Measurements from ENCODE around the gene SH3YL1. TPM values are rescaled to one million over a fixed set of nuclear protein-coding genes. Genes with fewer than 3 reads are reported as not detected.

Gene SH3YL1
- total RNA-seq, 4 donors from 2014 or later: 23.9 to 41.9 (median 32.0) TPM

DNA sequence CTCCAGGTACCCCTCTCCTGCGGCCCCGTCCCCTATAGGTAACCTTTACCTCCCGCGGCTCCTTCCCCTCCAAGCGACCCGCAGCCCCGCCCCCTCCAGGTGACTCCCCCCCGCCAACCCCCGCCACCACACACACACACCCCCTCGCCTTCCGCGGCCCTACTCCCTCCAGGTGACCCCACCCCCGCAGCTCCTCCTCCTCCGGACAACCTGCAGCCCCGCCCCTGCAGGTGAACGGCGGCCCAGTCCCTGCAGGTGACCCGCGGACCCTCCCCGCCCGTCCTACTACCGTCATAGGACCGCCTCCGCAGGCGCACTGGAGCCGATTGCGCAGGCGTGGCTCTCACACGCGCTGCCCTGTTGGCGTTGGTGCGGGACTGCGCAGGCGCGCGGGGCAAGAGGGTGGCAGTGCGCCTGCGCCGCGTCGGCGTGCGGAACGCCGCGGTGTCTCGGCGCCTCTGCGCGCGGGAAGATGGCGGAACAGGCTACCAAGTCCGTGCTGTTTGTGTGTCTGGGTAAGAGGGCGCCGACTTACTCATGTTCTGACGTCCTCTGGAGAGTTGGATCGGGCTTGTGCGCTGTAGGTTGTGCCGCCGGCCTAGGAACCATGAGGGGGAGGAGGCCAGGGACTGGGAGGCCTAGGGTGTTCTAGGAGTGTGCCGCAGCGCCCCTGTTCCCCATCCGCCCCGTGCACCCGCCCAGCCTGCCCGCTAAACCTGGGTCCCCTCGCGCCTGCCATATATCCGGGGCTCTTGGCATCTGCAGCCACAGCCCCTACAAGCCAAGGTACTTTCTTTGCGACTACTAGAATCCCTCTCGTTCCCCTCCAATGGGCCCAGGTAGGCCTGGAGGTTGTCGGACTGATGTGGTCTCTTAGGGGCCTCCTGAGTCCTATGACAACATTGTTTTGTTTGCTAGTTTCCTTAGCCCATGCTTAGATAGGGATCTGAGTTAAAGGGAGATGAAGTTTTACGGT lies 949 bp upstream of the SH3YL1 start, which contains the start of gene ACP1:
Gene ACP1, plus strand, starts transcription at position 455 of the 976 bp plus-strand sequence. Its CDS starts 18 bp downstream, at position 473.
- DNase-seq (ENCODE audit: low spot score) (peak; percentile 82), ATAC-seq (ENCODE audit: low FRiP score) (peak; percentile 98)
- TF ChIP-seq, protein P1, sequence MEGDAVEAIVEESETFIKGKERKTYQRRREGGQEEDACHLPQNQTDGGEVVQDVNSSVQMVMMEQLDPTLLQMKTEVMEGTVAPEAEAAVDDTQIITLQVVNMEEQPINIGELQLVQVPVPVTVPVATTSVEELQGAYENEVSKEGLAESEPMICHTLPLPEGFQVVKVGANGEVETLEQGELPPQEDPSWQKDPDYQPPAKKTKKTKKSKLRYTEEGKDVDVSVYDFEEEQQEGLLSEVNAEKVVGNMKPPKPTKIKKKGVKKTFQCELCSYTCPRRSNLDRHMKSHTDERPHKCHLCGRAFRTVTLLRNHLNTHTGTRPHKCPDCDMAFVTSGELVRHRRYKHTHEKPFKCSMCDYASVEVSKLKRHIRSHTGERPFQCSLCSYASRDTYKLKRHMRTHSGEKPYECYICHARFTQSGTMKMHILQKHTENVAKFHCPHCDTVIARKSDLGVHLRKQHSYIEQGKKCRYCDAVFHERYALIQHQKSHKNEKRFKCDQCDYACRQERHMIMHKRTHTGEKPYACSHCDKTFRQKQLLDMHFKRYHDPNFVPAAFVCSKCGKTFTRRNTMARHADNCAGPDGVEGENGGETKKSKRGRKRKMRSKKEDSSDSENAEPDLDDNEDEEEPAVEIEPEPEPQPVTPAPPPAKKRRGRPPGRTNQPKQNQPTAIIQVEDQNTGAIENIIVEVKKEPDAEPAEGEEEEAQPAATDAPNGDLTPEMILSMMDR (IDR thresholded peaks at IDR 0.05): no peak

DNA sequence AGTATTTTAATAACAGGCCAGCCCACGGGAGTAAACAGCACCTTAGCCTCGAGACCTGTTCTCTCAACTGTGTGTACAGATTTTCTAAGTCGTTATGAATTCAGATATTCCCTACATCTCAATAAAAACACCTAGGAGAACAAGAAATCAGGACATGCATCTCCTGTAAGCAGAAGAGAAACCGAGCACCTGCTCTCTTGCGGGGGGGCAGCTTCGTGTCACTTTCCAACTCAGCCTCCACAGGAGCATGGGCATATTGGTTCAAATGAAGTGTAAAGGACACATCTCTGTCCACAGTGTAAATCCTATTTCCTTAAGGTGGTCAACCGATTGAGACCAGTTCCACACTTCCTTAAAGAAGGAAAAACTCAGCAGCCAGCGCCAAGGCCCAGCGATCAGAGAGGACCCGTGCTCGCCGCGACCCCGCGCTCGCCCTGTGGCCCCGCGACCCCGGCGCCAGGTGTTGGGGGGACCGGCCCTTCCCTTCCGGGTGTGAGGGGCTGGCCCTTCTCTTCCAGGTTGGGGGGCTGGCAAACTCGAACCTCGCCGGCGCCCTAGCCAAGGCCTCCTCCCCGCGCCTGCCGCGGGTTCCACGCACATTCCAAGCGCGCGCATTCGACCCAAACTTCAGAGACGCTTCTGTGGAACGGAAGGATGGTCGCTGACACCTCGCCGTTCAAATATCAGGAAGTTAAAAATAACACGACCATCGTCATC lies 652 bp downstream of the SH3YL1 start:
- no peak for DNase-seq (ENCODE audit: low spot score)
- TF ChIP-seq, protein P1 (IDR thresholded peaks at IDR 0.05): no peak
- ATAC-seq (ENCODE audit: low FRiP score): no peak

DNA sequence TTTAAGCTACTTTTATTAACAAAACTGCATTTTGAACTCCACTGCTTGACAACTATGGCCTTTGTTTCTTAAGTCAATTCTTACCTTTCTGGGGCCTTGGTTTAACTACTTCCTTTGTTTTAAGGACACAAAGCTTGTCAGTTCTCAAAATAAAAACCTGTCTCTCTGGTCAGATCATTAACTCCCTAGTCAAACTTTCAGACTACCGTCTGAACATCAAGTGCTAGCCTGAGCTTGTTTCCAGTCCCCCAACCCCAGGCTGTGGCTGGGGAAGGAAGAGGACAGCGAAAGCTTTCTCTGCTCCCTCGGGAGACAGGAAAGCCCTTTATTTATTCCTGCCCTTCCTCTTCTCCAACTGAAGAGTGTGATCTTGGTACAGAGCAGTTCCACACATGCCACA lies 1.7 kb downstream of the SH3YL1 start:
- TF ChIP-seq, protein P1 (IDR thresholded peaks at IDR 0.05): no peak
- DNase-seq (ENCODE audit: low spot score) (no peak), ATAC-seq (ENCODE audit: low FRiP score) (no peak)

DNA sequence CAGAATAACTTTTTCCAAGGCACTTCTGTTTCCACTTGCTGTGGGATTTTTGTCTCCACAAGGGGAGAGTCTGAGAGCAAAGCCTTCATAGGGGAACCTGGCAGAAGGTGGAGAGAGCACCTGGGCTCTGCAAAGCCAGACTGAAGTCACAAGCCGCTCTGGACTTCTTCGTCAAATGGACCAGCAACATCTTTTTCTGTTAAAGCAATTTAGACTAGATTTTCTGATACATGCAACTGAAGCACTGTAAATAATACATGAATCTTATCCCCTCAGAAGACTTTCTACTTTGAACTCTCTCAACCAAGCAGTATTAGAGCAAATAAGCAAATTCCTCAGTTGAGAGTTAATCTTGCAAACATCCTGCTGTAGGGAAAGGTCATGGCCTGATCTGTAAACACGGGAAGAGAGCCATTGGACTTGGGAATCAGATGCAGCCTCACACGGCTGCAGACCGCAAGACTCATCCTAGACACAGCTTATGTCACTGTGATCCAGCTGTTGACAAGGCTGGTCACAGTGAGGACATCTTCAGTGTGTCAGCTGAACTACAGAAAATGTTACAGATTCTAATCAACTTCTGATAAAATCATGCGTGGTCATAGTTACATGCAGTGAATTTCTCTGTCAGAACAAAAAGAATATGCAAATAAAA lies 3.2 kb downstream of the SH3YL1 start:
- TF ChIP-seq, protein P1 (IDR thresholded peaks at IDR 0.05): no peak
- DNase-seq (ENCODE audit: low spot score) (no peak), ATAC-seq (ENCODE audit: low FRiP score) (no peak)

DNA sequence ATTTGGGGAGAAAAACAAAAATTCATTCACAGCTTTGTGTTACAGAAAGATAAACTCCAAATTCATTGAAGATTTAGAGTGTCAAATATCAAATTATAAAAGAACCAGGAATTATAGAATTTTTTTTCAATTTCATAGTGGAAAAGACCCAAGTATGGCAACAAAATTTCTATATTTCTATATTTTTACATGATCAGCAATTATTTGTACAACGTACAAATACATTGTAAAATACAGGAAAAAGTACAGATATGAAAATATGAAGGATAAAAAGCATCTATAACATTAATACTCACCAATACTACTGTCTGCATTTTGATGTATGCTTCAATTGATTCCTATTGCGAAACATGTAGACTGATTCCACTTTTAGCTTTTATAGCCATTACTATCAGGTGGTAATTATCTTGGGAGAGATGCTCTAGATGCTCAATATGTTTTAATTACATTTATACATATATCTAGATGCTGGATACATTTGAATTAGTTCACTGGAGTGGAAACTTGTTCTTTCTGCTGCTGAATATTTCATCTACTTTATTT lies 4.0 kb downstream of the SH3YL1 start:
- DNase-seq (ENCODE audit: low spot score): no peak
- ATAC-seq (ENCODE audit: low FRiP score): no peak
- TF ChIP-seq, protein P1 (IDR thresholded peaks at IDR 0.05): no peak

DNA sequence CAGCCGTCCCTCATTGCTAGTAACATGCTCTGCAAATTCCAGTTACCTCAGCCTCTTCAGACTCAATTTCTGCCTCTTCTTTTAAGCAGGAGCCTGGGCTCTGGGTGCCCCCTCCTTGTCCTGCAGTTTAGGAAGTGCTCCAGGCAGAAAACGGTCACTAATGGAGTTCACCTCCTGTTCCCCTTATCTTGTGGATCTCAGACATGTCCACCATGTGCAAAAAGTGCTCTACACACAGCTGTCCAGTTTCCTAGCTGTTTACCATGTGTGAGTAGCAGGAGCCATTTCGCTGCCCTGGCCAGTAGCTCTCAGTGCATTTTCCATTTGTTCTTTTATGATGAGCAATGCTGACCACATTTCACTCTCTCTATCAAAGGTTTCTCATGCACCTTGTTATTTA lies 4.9 kb downstream of the SH3YL1 start:
- no peak for ATAC-seq (ENCODE audit: low FRiP score)
- DNase-seq (ENCODE audit: low spot score): no peak
- TF ChIP-seq, protein P1 (IDR thresholded peaks at IDR 0.05): no peak

All from omental fat pad (tissue), 4 donors.